Measurements from ENCODE around the gene IGF2.
A peak's percentile ranks its signal among the peaks of the same experiment; 100 is the strongest.

Gene IGF2

DNA sequence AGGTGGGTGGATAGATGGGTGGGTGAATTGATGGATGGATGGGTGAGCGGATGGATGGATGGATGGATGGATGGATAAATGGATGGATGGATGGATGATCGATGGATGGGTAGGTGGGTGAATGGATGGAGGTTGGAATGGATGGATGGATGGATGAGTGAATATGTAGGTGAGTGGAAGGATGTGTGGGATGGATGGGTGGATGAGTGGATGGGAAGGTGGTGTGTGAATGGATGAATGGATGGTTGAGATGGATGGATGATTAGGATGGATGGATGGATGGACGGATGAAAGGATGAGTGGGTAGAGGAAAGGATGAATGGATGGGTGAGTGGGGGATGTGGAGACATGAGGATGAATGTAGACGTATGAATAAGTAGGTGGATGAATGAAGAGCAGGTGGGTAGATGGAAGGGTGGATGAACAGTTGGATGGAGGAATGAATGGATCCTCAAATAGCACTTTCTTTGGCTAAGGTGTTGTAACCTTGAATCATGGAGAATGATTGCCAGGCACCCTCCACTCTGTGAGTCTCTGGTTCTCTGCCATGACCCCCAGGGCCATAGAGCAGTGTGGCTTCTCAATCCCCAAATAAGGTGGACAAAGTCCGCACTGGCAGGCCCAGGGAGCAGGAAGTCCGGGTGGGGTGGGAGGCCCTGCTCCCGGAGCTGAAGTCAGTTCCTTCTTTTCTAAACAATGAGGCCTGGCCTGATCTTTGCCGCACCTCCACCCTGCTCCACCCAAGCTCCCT lies 36.9 kb downstream of the IGF2 start:
- DNase-seq: no peak

DNA sequence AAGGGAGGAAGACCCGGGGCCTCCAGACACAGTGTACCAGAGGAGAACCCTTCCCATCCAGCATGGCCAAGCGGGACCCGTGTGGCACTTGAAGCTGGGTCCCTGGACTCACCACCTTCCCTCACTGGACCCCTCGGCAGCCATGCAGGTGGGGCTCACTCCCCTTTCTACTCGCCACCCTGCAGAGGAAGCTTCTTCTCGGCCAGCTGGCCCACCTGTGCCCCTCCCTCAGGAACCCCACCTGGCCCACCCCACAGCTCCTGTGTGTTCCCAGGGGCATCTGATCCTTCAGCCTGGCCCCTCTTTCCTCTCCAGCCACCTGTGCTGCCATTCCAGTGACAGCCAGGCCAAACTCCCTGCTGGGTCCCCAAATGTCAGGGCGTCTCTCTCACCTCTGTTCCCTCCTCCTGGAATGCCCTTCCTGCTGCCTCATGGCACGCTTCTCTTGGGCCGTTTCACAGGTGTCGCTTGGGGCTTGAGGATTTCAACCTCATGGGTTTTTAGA lies 38.0 kb downstream of the IGF2 start:
- no peak for DNase-seq

DNA sequence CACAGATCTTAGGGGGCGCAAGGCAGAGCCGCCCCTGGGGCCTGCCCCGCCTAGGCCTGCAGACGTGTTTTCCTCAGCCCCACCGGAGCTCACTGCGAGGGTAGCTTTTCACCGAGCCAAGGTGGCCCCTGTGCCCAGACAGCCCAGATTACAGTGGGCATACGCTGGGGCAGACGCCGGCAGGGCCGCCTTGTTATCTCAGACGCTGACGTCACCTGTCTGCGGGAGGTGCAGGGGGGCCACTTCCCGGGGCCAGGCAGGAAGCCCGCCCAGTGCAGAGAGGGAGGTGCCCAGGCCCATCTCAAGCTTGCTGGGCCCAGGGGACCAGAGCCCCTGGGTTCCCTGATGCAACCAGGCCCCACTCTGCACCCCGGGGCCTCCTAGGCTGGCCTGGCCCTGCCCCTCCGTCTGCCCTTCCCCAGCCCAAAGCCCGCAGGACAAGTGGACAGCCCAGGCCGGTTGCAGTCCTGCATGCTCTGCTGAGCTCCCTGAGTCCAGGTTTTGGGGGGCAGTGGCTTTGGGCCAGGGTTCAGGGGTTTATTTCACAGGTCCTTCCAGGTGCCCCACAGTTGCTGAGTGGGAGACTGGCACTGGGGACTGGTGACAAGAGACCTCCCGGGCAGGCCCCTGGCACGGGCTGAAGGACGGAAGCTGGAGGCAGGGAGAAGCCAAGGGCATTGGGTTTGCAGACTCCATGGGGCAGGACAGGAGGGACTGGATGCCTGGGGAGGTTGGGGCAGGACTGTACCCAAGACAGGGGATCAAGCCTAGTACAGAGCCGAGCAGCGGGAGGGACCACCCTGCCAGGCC lies 38.6 kb downstream of the IGF2 start:
- peak; percentile 33 for DNase-seq

DNA sequence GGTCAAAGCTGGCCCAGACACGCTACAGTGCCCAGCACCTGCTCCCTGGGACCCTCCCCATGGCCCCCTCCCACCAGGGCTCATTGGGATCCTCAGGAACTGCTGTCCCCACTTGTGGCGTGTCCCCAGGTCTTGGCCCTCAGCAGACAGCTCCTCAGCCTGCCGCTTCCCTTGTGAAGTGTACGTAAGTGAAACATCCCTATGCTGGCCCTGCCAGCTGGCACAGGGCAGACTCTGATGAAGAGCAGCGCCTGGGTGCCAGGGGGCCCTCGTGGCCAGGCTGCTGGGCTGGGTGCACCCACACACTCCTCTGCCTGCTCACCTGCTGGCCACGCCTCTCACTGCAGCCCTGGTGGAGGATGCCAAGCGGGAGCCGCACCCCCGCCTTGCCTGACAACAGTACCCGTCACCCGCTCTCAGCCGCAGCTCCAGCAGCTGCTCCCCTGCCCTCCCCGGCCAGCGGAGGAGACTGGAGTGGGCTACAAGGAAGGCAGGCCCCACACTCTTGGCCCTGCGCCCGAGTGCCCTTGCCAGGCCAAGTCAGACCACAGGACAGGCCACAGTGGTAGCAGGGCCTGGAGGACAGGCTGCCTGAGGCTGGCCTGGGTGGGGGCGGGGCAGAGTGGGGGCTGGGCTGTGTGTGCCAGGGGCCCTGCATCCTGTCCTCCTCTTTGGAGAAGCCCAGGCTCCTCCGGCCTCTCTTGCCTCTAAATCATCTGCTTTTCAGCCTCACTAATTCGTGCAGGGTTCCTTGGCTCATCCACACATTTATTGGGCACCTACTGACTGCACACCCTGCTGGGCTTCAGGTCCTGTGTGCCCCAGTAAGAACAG lies 39.5 kb downstream of the IGF2 start:
- DNase-seq: no peak

DNA sequence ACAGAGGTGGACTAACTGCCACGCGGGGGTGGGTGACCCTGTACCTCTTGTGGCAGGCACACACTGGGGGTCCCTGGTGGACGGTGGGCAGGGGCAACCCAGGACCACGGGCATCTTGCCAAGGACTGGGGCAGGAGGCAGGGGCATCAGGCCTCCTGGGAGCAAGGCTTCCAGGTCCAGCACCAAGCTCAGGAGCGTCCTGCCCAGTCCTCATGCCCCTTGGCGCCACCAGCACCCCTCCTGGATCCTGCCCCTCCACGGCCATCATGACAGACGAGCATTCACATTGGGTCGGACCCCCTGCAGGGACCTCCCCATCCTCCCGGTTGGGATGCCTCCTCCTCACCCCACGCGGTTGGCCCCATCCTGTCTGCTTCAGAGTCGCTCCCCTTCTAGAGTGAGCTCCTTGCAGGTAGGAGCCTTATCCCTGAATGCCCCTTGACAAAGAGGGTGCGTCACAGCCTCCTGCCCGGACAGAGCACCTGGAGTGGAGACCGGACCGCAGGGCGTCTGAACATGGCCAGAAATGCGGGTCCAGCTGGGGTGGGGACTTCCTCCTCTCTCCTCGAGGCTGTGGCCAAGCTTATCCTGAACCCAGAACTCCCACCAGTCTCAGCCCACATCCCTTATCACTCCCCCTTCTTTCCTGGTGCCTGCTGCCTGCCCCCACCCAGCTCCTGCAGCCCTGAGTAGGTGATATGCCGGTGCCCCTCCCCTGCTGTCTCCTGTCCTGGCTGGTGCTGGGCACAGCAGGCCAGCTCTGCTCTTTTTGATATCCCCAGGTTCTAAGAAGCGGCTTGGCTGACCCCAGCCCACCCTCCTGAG lies 40.3 kb downstream of the IGF2 start:
- DNase-seq: no peak

DNA sequence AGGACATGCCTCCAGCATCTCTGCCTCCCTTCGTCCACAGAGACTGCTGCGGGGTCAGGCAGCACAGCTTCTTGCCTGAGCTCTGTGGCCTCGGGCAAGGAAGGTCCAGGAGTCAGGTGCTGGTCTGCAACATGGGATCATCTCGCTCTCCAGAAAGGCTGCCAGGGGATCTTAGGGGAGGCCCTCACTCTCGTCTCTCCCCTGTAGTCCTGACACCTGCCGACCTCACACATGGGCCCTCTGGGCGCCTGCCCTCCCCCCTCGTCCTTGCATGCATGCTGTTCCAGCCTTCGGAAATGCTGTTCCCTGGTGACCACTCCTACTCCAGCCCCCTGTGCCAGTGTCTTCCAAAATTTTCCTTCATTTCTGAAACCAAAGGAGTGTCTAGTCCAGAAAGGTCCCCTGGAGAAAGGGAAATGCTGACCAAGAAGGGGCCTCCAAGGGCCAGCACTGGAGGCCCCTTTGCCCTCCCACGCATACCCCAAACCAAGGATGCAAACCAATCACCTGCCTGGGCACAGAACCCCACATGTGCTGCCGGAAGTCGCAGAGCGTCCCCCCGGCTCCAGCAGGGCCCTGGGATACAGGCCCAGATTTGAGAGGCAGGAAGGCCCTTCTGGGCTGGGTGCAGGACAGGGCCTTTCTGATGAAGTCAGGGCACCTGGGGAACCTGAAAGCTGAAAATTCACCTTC lies 41.0 kb downstream of the IGF2 start:
- DNase-seq: no peak

DNA sequence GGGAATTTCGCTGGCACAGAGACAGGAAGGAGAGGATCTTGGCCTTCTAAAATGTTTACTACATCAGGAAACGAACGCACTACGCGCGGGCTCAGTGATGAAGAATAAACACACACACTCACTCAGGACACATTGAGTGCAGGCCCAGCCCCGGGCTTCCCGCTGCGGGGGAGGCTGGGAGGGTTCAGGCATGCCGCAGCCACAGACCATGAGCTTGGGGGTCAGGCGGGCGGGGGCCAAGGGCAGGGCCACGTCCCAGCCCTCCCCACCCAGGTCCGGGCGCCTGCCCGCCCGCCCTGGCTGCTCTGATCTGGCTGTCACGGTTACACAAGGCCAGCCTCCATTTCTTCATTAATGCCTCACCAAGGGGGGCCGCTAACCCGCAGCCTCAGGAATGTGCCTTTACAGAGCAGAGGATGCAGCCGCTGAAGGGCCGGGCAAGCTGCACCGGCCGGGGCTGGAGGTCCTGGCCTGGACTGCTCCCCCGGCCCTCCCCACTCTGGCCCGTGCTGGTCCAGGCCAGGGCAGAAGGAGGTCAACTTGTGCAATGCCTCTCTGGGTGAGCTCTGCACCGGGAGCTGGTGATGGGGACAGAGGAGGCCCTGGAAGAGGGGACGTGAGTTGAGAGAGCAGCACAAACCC lies 41.7 kb downstream of the IGF2 start:
- no peak for DNase-seq

DNA sequence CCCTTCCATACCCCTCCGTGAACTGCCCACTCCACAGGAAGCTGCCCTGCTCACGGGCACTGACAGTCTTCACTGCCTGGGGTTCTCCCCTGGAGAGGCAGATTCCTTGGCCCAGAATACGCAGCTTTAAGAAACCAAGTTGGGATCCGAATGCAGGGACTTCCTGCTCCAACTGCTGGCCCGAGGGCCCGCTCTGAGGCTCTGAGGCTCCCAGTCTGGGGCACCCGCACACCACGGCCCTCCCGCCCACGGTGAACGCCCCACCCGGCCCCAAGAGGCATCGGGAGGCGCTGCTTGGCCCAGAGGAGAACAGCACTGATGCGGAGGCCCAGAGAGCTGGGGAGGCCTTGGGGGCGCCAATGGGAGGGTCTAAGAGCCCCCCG lies 42.3 kb downstream of the IGF2 start:
- no peak for DNase-seq

DNA sequence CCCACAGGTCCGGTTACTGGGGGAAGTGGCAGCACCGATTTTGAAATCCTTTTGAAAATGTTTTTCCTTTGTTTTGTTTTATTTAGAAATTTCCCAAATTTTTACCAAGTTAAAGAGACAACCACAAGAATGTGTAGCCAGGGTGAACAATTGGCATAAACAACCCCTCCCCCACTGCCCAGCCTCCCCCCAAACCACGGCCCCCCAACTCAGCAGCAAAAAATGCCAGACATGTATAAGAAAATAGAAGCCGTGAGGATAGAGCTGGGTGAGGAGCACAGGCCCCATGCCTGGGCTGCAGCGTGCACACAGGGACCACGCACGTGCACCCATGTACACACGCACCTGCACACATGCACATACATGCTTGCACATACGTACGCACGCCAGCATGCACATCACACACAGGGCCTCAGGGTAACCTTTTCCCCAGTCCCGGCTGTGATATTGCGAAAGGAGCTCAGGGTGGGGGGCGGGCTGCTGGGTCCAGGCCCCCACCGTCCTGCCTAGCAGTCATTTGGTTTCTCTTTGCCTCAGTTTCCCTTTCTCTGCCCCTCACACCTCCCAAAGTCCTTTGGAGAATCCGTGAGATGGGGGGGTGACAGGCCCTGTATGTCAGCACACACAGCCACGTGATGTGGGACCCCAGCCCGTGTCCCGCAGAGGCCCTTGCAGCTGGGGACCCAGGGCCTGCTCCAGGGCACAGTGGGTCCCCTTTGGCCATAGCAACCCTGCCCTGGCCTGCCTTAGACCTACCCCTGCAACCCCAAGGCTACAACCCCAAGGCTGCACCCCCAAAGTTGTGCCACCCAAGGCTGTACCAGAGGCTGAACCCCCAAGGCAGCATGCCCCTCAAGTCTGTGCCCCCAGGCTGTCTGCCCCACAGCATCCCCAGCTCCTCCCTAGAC lies 42.9 kb downstream of the IGF2 start:
- no peak for DNase-seq

DNA sequence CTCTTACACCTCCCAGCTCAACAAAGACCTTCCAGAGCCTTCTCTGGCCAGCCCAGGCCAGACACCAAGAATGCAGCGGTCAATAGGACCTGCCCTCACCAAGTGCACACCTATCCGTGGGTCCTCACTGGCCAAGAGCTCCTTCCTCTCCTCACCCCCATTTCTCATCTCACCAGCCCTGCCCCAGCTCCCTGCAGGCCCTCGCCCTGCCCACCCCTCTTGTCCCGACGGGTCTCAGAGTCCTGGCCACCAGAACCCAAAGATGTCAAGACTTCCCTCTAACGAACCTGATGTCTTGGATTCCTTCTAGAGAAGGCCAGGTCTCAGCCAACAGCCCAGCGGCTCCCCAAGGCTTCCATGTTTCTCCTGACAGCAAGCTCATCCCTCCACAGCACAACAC lies 43.6 kb downstream of the IGF2 start:
- no peak for DNase-seq

DNA sequence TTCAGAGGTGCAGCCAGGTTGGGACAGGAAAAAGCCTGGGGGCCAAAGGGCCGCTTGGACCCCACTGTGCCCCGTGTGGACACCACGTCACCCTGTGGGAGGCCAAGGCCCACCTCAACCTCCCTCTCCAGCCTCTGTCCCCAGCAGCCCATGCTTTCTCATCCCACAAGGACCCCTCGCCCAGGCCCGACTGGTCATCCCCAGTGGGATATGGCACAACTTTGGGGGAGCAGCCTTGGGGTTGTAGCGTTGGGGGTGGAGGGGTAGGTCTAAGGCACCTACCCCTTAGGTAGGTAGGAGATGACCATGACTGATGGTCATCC lies 44.0 kb downstream of the IGF2 start:
- DNase-seq: no peak

DNA sequence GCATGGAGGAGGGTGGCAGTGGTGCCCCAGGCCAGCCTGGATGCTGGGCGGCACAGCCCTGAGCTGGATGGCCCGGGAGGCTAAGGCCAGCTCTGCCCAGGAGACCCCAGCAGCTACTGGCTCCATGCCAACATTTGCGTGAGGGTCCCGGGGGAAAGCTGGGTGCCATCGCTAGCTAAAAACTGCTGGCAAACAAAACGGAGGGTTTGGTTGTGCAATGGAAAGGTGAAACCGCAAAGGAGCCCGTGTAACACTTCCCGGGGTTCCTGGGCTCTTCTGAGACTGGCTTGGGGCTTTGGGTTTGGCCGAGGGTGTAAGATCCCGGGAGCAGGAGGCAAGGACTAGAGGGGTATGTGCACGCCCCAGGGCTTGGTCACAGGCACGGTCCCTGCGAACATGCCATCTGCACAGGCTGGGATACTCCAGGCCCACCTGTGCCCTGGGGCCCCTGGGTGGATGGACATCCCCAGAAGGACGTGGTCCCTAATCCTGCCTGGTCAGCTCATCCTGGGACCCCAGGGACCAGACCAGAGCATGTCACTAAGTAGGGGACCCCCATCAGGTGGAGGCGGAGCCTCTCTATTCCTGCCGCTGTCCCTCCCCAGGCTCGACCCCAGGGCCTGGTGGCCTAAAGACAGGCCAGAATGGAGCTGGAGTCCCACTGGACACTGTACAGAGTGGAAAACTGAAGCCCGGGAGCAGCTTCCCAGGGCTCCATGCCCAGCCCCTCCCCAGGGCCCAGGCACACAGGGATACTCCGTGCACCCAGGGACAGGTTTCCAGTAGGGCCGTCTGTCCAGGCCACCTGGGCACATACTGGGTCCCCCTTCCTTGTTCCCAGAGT lies 44.6 kb downstream of the IGF2 start:
- DNase-seq: no peak

DNA sequence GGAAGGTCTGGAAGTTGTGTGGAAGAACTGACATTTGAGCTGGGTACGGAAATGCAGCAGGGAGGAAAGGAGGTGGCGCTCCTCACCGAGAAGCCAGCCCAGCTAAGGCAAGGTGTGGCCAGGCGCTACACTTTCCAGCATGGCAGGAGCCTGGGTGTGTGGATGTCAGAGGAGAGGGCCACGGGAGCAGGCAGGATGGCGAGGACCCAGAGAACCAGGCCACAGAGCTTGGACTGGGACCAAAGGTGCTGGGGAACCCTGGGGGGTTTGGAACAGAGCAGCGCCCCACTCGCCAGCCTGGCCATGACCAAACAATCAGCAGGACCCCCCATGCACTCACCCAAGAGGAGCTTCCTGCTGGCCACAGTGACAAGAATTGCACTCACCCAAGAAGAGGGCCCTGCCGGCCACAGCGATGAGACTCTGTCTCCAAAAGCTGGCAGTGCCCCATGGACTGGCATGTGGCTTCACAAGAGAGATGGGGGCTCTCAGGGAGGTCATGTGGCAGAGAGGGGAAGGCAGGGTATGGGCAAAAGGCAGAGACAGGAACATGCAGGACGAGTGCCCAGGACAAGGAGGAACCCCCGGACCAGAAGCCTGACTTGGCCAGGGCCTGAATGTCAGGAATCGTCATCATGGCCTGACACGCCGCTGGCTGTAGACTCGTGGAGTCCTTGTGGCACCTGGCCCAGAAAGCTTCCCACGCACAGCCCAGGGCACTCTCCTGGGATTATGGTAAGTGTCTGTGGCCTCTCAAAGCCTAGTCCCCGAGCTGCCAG lies 45.4 kb downstream of the IGF2 start:
- no peak for DNase-seq

DNA sequence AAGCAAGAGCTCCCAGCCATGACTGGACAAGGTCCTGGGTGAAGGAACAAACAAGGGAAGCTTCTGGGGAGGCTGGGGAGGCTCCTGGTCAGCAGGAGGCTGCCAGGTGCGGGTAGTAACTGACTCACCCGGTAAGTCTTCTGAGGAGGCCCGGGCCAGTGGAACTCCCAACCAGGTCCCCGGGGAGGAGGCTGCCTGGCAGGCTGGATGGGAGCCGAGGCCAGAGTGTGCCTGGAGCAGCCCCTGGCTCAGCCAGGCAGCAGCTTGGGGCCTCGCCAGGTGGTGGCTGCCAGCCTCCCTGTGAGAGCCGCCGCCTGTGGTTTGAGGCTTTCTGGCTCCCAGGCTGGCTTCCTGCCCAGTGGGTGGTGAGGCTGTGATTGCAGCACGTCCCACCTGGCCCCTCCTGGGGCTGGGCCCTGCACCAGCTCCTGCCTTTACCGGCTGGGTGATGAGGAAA lies 46.2 kb downstream of the IGF2 start:
- DNase-seq: peak; percentile 79

DNA sequence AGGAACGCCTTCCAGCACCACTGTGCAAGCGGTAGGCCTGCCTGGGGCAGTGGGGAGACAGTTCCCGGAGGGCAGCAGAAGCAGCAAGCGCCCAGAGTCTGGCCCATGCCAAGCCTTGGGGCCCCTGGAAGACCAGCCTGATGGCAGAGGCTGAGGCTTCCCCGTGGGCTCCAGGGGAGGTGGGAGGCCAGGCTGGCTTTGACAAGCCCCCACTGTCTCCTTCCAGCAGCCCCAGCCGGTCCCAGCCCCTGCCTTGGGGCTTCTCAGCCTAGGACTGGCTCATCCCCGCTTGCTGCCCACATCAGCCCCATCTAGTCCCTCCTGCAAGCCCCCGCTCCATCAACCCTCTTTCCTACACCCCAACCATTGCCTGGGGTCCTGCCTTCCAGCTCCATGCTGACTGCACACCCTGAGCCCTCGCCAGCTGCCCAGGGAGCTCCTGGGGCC lies 46.7 kb downstream of the IGF2 start:
- no peak for DNase-seq

DNA sequence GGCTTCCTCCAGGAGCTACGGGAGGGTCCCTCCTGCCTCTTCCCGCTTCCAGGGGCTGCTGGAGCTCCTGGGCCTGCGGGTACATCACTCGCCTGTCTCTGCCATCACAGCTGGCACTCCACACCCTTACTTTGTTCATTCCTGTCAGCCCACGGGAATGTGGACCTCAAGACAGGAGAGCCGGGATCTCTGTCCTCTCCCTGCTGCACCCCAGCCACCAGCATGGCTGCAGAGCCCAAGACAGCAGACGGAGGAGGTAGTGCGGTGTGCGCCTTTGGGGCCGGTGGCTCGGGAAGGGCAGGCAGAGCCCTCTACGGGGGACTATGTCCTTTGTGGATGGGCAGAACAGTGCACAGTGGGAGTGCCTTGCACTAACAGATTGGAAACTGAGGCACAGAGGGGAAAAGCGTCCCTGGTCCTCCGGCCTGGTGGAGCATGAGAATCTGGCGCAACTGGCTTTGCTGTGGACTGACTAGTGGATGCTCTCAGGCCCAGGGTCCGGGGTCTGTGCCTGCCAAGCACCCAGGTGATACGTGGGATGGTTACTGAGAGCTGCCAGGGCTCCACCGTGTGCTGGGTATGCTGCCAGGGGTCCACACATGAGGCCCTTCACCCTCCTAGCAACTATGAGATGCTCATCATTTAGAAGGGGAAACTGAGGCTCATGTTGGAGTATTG lies 47.3 kb downstream of the IGF2 start:
- DNase-seq: no peak

DNA sequence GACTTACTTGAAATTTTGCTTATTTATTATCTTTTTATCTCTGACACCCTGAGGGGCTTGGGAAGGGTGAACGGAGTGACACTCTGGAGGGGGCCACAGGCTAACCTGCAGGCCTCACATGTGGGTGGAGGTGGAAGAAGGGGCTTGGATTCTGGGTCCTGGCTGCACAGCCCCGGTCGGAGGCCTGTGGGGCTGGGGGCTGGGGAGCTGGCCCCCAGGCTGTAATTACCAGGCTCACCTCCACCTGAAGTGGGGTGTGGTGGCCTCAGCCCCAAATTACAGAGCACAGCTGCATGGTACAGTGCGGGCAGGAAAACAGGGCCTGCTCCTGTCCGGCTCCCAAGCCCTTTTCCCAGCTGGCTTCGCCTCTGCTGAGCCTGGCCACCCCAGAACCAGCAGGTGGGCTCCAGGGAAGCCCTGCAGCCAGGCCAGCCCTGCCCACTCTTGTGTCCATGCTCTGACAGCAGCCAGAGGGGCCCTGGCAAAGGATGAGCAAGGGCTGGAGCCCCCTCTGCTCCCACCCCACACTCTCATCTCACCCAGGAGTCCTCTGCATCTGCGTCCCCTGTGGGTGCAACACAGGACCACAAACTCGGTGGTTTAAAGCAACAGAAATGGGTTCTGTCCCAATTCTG lies 48.0 kb downstream of the IGF2 start:
- DNase-seq: no peak
